Activated T-helper 2 cell treated with anti-CD3 and anti-CD28 coated beads, Interferon-gamma antibody, Interleukin-2, Interleukin-4, amounts not matched to agents 10 μg/mL and 5 μg/mL and 100 μg/mL, durations not matched to agents 14 hours and 24 hours and 36 hours (primary cell): ENCODE results near the gene MCM9. TPM values are rescaled to one million over a fixed set of nuclear protein-coding genes. Genes with fewer than 3 reads are reported as not detected.
"Not testable (repeated sequence)": the region's sequence is repeated elsewhere in the genome, so short reads cannot be mapped to it uniquely, and the experiment has no call there.

ENCODE experiments used
- DNase-seq: peaks from one replicate; pipeline ENCODE4 v3.0.0; 2021; ENCODE audit warnings: low spot score
- H3K27ac Mint-ChIP-seq: one replicate; pipeline ENCODE4 v1.8.0; 2021; ENCODE audit warnings: mixed read lengths
- H3K27me3 Mint-ChIP-seq: one replicate; pipeline ENCODE4 v1.8.0; 2021; ENCODE audit warnings: low read depth, mixed read lengths
- H3K36me3 Mint-ChIP-seq: one replicate; pipeline ENCODE4 v1.8.0; 2021; ENCODE audit warnings: low read depth, mixed read lengths
- H3K4me1 Mint-ChIP-seq: one replicate; pipeline ENCODE4 v1.8.0; 2021; ENCODE audit warnings: low read depth, mixed read lengths
- H3K4me3 Mint-ChIP-seq: one replicate; pipeline ENCODE4 v1.8.0; 2021; ENCODE audit warnings: low read depth, mild to moderate bottlenecking, moderate library complexity, mixed read lengths
- H3K9me3 Mint-ChIP-seq: one replicate; pipeline ENCODE4 v1.8.0; 2021; ENCODE audit warnings: mixed read lengths
- intact Hi-C: fragments of 100-400 bp; cut with micrococcal nuclease; formaldehyde crosslinking; loops from one replicate; pipeline ENCODE4 v1.15.1; 2023
- total RNA-seq: library from RNA; stranded (reverse); gene quantifications from 2 replicates; pipeline ENCODE4 v1.2.3, GENCODE V29; 2022

MCM9 gene
- total RNA-seq, 1 donor from 2014 or later: 18.6 TPM

DNA sequence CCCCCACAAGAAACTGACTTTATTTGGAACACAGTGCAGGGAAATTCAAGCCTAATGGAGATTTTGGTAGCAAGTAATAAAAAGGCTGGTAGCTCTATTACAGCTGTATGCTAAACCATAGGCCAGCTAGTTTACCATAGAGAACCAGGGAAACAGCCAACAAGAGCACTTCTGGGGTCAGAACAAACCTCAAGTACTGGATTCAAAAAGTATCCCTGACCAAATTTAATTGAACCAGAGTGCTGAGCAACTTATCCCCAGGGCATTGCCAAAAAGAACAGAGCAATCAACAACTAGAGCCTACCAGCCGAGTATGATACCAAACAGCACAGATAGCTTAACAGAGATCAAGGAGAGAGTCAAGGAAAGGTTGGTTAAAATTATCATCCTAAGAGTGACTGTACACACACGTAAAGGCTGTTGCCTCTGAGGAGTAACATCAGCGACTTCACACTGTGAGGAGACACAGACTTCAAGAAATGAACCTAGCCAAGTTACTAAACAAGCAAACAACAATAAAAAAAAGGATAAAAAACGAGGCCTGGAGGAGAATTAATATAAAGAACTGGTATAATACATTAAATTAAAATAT, 52.5 kb downstream of the MCM9 start:
- peaks cover 44% of the 10 kb centered on the region for H3K4me1 Mint-ChIP-seq
- H3K4me3 Mint-ChIP-seq: no peak overlapping the region
- peaks cover 6% of the 10 kb centered on the region for H3K9me3 Mint-ChIP-seq
- intact Hi-C loops: no loop called here
- no peaks in the 10 kb centered on the region for H3K27me3 Mint-ChIP-seq
- H3K27ac Mint-ChIP-seq: no peak overlapping the region
- peaks cover 21% of the 10 kb centered on the region for H3K36me3 Mint-ChIP-seq
- no peak for DNase-seq

GRCh38 chr6:118881440-118882313, 53.3 kb downstream of the MCM9 start:
- intact Hi-C loops: no loop called here
- Mint-ChIP-seq H3K9me3 (peaks cover 6% of the 10 kb centered on the region), H3K27ac (no peak overlapping the region), H3K4me1 (peaks cover 41% of the 10 kb centered on the region), H3K4me3 (no peak overlapping the region), H3K27me3 (no peaks in the 10 kb centered on the region), H3K36me3 (peaks cover 21% of the 10 kb centered on the region)
- DNase-seq: no peak

GRCh38 chr6:118877806-118878205, 57.2 kb downstream of the MCM9 start:
- Mint-ChIP-seq H3K4me3 (no peak overlapping the region), H3K9me3 (peaks cover 6% of the 10 kb centered on the region), H3K27ac (no peak overlapping the region), H3K36me3 (peaks cover 23% of the 10 kb centered on the region), H3K4me1 (peaks cover 23% of the 10 kb centered on the region), H3K27me3 (no peaks in the 10 kb centered on the region)
- DNase-seq: no peak
- intact Hi-C loops: no loop called here

DNA sequence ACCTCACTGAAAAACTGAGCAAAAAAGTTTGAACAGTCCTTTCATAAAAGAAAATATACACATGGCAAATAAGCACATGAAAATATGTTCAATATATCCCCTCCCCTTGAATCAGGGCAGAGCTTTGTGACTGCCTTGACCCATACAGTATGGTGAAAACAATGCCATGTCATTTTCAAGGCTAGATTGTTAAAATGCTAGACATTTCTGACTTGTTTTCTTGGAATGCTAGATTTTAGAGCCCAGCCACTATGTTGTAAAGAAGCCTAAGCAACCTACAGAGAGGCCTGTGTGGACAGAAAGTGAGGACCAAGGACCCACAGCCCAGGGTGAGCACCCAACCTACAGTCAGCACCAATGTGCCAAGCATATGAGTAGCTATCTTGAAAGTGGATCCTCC, 58.1 kb downstream of the MCM9 start:
- H3K9me3 Mint-ChIP-seq: peaks cover 6% of the 10 kb centered on the region
- no peak overlapping the region for H3K4me3 Mint-ChIP-seq
- no peaks in the 10 kb centered on the region for H3K27me3 Mint-ChIP-seq
- intact Hi-C loops: no loop called here
- H3K36me3 Mint-ChIP-seq: peaks cover 17% of the 10 kb centered on the region
- DNase-seq: no peak
- H3K27ac Mint-ChIP-seq: no peak overlapping the region
- H3K4me1 Mint-ChIP-seq: peaks cover 20% of the 10 kb centered on the region

GRCh38 chr6:118876198-118876597, 58.8 kb downstream of the MCM9 start:
- Mint-ChIP-seq H3K27me3 (no peaks in the 10 kb centered on the region), H3K9me3 (peaks cover 6% of the 10 kb centered on the region), H3K27ac (no peak overlapping the region), H3K4me3 (no peak overlapping the region), H3K4me1 (peaks cover 14% of the 10 kb centered on the region), H3K36me3 (peaks cover 18% of the 10 kb centered on the region)
- no peak for DNase-seq
- intact Hi-C loops: no loop called here

GRCh38 chr6:118875672-118876071, 59.3 kb downstream of the MCM9 start:
- Mint-ChIP-seq H3K4me3 (no peak overlapping the region), H3K27ac (no peak overlapping the region), H3K4me1 (peaks cover 17% of the 10 kb centered on the region), H3K27me3 (no peaks in the 10 kb centered on the region), H3K9me3 (peaks cover 8% of the 10 kb centered on the region), H3K36me3 (peaks cover 23% of the 10 kb centered on the region)
- DNase-seq: no peak
- intact Hi-C loops: no loop called here

GRCh38 chr6:118873239-118873638, 61.7 kb downstream of the MCM9 start:
- DNase-seq: no peak
- intact Hi-C loops: no loop called here
- Mint-ChIP-seq H3K9me3 (peaks cover 21% of the 10 kb centered on the region), H3K36me3 (peaks cover 30% of the 10 kb centered on the region), H3K27ac (no peak overlapping the region), H3K4me1 (peaks cover 27% of the 10 kb centered on the region), H3K27me3 (no peaks in the 10 kb centered on the region), H3K4me3 (no peak overlapping the region)

DNA sequence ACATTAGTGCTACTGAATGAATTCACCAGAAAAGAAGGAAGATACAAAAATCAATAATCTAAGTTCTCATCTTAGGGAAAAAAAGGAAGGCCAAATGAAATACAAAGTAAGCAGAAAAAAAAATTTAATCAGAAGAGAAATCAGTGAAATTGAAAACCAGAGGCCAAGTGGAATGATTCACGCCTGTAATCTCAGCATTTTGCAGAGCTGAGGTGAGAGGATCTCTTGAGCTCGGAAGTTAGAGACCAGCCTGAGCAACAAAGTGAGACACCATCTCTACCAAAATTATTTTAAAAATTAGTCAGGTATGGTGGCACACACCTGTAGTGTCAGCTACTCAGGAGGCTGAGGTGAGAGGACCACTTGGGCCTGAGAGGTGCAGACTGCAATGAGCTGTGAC, 62.2 kb downstream of the MCM9 start:
- no peak overlapping the region for H3K4me3 Mint-ChIP-seq
- peaks cover 32% of the 10 kb centered on the region for H3K36me3 Mint-ChIP-seq
- H3K9me3 Mint-ChIP-seq: peaks cover 24% of the 10 kb centered on the region
- DNase-seq: no peak
- peaks cover 27% of the 10 kb centered on the region for H3K4me1 Mint-ChIP-seq
- intact Hi-C loops: no loop called here
- no peaks in the 10 kb centered on the region for H3K27me3 Mint-ChIP-seq
- no peak overlapping the region for H3K27ac Mint-ChIP-seq

DNA sequence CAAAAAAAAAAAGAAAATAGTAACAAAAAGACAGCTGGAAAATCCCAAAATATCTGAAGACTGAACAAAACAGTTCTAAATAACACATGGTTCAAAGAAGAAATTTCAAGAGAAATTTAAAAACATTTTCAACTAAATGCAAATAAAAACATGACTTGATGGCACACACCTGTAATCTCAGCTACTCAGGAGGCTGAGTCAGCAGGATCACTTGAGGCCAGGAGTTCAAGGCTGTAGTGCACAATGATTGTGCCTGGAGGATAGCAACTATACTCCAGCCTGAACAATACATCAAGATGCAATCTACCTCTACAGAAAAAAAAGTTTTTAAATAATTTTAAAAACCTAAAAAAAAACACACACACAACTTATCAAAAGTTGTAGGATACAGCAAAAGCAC, 62.6 kb downstream of the MCM9 start:
- Mint-ChIP-seq H3K27ac (no peak overlapping the region), H3K9me3 (peaks cover 24% of the 10 kb centered on the region), H3K27me3 (no peaks in the 10 kb centered on the region), H3K36me3 (peaks cover 30% of the 10 kb centered on the region), H3K4me3 (no peak overlapping the region), H3K4me1 (peaks cover 27% of the 10 kb centered on the region)
- no peak for DNase-seq
- intact Hi-C loops: no loop called here

- peaks cover 28% of the 10 kb centered on the region for H3K36me3 Mint-ChIP-seq
- no peaks in the 10 kb centered on the region for H3K27me3 Mint-ChIP-seq
- H3K4me1 Mint-ChIP-seq: peaks cover 25% of the 10 kb centered on the region
- no peak overlapping the region for H3K27ac Mint-ChIP-seq
- H3K4me3 Mint-ChIP-seq: no peak overlapping the region
- no peak for DNase-seq
- H3K9me3 Mint-ChIP-seq: peaks cover 30% of the 10 kb centered on the region
- intact Hi-C loops: no loop called here
Observed at GRCh38 chr6:118871331-118871730, 63.6 kb downstream of the MCM9 start.

DNA sequence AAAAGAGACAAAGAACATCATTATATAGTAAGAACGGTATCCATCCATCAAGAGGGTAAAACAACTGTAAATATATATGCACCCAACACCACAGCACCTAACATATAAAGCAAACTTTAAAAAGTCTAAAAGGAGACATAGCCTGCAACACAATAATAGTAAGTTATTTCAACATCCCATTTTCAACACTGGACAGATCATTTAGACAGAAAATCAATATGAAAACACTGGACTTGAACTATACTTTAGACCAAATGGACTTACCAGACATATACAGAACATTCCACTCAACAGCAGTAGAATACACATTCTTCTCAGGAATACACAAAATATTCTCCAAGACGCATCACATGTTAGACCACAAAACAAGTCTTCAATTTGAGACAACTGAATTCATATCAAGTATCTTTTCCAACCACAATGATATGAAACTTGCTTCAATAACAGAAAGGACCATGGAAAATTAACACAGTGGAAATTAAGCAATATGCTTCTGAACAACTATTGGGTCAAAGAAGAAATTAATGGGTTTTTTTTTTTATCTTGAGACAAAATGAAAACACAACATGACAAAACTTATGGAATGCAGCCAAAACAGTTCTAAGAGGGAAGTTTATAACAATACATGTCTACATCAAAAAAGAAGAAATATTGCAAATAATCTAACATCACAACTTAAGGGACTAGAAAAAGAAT, 64.9 kb downstream of the MCM9 start:
- peaks cover 31% of the 10 kb centered on the region for H3K4me1 Mint-ChIP-seq
- intact Hi-C loops: loop anchor here (1.0 kb wide), 1 partner anchor 26 kb away; no protein-coding TSS in a partner anchor
- peak overlapping the region; percentile 5 for H3K27ac Mint-ChIP-seq
- no peak overlapping the region for H3K4me3 Mint-ChIP-seq
- H3K9me3 Mint-ChIP-seq: peaks cover 36% of the 10 kb centered on the region
- no peaks in the 10 kb centered on the region for H3K27me3 Mint-ChIP-seq
- no peak for DNase-seq
- H3K36me3 Mint-ChIP-seq: peaks cover 33% of the 10 kb centered on the region

DNA sequence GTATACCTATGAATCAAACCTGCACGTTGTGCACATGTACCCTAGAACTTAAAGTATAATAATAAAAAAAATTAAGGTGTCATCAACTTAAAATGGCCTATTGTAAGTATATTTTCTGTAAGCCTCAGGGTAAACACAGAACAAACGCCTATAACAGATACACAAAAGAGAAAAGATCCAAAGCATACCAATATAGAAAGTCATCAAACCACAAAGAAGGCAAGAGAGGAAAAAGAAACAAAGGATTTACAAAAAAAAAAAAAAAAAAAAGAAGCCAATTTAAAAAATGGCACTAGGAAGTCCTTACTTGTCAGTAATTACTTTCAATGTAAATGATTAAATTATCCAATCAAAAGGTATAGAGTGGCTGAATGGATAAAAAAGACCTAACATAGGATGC, 65.6 kb downstream of the MCM9 start:
- Mint-ChIP-seq H3K4me3 (no peak overlapping the region), H3K36me3 (peaks cover 33% of the 10 kb centered on the region), H3K4me1 (peaks cover 37% of the 10 kb centered on the region), H3K27me3 (no peaks in the 10 kb centered on the region), H3K9me3 (peaks cover 36% of the 10 kb centered on the region), H3K27ac (no peak overlapping the region)
- intact Hi-C loops: no loop called here
- DNase-seq: no peak

DNA sequence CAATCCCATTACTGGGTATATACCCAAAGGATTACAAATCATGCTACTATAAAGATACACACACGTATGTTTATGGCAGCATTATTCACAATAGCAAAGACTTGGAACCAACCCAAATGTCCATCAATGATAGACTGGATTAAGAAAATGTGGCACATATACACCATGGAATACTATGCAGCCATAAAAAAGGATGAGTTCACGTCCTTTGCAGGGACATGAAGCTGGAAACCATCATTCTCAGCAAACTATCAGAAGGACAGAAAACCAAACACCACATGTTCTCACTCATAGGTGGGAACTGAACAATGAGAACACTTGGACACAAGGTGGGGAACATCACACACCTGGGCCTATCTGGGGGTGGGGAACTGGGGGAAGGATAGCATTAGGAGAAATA, 66.1 kb downstream of the MCM9 start:
- H3K27ac Mint-ChIP-seq, intact Hi-C loops, H3K27me3 Mint-ChIP-seq, DNase-seq, H3K4me3 Mint-ChIP-seq: not testable (repeated sequence)
- Mint-ChIP-seq H3K36me3 (peaks cover 33% of the 10 kb centered on the region), H3K9me3 (peaks cover 36% of the 10 kb centered on the region), H3K4me1 (peaks cover 41% of the 10 kb centered on the region)
